Measurements from ENCODE around the gene DIRAS3.

GRCh38 chr1:68028566-68028965 is 21.9 kb downstream of the DIRAS3 start:
- TF ChIP-seq SP4 (IDR thresholded peaks at IDR 0.05; ENCODE audit: low read length) (no peak), SIX5 (IDR thresholded peaks at IDR 0.05; ENCODE audit: low read depth, low read length) (no peak), CTCF (IDR thresholded peaks at IDR 0.05; ENCODE audit: control extremely low read depth in 1 of 3, insufficient read depth in 1 of 3, low read depth in 1 of 3, low read length in 3 of 3) (no peak), TAF7 (optimal IDR thresholded peaks at IDR 0.05; ENCODE audit: borderline replicate concordance, low read depth, low read length) (no peak), GABPA (IDR thresholded peaks at IDR 0.05; ENCODE audit: borderline replicate concordance, insufficient read depth, low read length) (no peak), SUZ12 (IDR thresholded peaks at IDR 0.05; ENCODE audit: low read length) (no peak), ZNF274 (IDR thresholded peaks at IDR 0.05; ENCODE audit: borderline replicate concordance, extremely low read depth, low read length) (no peak), POLR2AphosphoS5 (IDR thresholded peaks at IDR 0.05; ENCODE audit: low read depth, low read length) (no peak), RAD21 (IDR thresholded peaks at IDR 0.05 in 1 of 2, conservative IDR thresholded peaks at IDR 0.05 in 1 of 2; ENCODE audit: low read depth in 2 of 2, low read length in 2 of 2) (no peak)

Measured in H1 (cell line).